CD4-positive, alpha-beta T cell treated with Interferon gamma for 1 hour (primary cell): ENCODE results near the gene HLA-DMA.

Experiments
- DNase-seq: peaks from one replicate; pipeline ENCODE4 v3.0.0-alpha.2; 2020

The HLA-DMA gene

DNA sequence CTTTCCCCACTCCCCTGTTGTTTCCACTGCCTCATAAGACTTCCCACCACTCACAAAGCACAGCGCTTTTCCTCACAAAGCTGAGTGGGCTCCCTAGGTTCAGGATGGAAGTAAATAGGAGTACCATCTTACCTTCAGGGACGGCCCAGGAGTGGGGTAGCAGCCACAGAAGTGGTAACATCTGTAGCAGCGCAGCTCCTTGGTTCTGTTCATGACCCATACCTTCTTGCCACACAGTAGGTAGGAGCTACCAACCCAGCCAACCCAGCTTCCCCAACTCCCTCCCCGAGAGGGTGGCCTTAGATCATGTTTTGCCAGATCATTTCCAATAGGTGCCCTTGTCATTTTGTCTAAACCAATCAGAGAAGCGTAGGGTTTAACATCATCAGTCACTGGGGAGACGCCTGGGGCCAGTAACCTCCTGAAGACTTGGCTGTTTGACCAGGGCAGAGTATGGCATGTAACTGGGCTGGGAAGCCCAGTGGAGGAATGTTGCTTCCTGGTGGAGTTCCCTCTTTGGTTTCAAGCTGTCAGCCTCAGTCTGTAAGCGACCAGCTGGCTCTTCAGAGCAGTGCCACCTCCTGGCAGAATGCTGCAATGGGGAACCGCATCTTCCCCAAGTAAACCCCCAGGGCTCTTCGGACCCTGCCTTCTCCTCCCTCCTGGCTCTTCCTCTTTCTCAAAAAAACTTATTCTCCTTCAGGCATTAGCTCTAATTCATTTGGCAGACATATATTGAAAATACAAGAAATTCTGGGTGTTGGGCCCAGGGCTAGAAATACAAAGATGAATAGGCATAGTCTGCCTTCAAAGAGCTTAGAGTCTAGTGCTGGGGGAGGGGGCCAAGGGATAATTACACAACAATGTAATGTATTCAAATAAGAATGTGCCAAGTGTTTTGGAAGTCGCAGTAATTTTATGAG lies at the start of gene HLA-DMA:
Gene HLA-DMA, minus strand, starts transcription at position 281 of the 923 bp plus-strand sequence. Its CDS starts 61 bp downstream, at position 220.
- peak; percentile 91 for DNase-seq

- DNase-seq = no peak
These were observed 48.8 kb upstream of the HLA-DMA start for GRCh38 chr6:33001685-33002084.

GRCh38 chr6:33000055-33000454 lies 47.2 kb upstream of the HLA-DMA start:
- peak; percentile 37 for DNase-seq

DNA sequence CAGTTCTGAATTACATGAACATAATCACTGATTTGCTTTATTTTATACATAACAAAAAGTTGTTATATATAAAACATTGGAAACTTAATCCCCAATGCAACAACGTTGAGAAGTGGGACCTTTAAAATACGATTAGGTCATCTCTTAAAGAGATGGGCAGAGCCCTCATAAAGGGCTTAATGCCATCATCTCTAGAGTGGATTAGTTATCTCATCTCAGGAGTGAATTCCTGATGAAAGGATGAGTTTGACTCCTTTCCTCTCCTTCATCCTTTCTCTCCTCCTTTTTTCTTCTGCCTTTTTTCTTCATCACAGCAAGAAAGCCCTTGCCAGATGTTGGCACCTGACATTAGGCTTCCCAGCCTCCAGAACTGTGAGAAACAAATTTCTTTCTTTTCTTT lies 42.6 kb upstream of the HLA-DMA start:
- no peak for DNase-seq

DNA sequence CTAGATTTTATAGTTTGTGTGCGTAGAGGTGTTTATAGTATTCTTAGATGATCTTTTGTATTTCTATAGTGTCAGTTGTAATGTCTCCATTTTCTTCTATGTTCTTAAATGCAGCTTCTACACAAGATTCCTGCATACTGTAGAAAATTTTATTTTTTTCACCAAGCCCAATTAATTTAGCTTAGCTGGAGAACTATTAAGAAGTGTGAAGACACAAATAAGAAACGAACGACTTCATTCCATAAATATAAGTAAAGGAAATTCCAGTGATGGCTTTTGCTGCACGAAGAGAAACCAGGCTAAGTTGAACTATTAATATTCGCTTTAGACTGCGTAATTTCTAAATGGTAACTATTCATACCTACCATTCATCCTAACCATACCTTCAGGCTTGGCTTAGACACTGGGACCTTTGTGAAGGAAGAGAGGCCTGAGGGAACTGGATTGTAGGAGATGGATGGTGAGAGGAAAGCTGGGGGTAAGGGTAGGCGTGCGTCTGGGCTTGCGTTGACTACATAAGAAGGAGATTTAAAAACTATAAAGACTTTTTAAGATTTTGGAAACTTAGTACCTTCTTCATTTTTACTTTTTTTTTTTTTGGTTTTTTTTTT lies 40.6 kb upstream of the HLA-DMA start:
- no peak for DNase-seq

GRCh38 chr6:32991972-32992371 lies 39.1 kb upstream of the HLA-DMA start:
- no peak for DNase-seq

GRCh38 chr6:32989368-32989767 lies 36.5 kb upstream of the HLA-DMA start:
- no peak for DNase-seq

GRCh38 chr6:32984622-32985389 lies 31.9 kb upstream of the HLA-DMA start:
- peak; percentile 85 for DNase-seq

DNA sequence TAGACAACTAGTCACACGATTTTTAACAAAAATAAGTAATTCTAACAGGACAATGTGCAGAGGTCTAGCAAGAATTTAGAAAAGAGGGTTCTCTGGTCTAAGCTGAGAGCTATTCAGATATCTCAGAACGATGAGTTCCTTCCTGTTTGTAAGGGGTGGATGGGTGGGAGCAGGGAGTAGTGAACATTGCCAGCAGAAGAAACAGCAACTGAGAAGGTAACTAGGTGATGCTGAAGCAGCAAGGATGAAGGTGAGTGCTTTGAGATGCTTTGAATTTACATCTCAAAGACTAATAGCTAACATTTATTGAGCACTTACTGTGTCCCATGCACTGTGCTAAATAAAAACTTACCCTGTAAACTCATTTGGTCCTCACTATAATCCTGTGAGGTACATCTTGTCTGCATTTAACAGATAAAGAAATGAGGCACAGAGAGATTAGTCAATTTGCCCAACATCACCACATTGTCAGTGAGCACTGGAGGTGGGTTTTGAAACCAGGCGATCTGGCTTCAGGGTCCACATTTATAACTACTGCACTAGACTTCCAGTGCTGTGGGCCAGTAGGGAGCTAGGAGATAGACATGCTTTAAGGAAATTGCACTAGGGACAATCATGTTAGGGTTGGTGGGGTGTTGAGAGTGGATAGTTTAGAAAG lies 31.2 kb upstream of the HLA-DMA start:
- no peak for DNase-seq

DNA sequence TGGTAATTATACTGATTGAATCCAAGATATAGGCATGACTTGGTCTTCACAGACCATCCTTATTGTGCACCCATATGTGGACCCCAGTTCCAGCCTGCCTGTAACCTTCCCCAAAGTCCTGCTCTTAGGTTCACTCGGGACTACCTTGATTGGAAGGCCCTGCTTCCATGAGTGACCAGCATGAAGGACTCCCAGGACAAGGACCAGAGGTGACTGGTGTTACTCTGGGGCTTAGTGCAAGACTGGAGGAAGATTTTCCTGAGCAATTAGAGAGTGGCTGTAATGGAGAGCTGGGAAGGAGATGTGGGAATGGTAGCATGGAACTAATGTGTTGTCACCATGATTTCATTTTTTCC lies 30.6 kb upstream of the HLA-DMA start:
- DNase-seq = no peak

DNA sequence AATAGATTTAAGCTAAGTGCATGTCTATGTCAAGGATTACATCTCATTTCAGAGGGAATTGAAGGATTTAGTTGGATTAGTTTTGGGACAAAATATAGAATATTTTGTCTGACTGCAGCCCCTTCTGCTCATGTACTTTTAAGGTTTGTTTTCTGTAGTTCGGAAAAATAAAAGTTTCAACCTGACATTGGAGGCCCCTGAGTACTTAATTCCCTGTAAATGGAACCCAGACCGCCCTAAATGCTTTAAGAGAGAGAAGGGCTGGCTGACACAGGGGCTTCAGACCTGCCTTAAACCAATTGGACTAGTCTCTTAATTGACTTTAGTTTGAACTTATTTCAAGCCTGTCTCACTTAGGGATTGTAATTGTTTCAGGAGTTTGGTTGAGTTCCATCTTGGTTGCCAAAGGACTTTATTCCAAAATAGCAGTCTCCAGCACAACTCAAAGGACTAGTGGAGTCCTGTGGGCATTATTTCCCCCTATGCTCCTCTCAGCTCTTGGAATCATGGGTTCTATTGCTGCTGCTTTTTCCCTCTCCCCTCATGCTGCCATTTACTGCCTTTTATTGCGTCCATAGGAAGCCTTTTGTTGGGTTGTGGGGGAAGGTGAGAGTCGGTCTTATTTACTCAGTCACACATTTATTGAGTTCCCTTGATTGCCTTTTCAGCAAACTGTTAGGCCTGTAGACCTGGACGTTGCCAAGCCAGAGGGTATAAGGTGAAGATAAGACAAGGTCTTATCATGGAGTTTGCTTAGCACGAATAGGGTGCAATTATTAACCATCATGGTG lies 30.0 kb upstream of the HLA-DMA start:
- DNase-seq = no peak

GRCh38 chr6:32982084-32982701 lies 29.3 kb upstream of the HLA-DMA start:
- DNase-seq = no peak

- no peak for DNase-seq
These were observed 27.7 kb upstream of the HLA-DMA start for GRCh38 chr6:32980488-32981038.

DNA sequence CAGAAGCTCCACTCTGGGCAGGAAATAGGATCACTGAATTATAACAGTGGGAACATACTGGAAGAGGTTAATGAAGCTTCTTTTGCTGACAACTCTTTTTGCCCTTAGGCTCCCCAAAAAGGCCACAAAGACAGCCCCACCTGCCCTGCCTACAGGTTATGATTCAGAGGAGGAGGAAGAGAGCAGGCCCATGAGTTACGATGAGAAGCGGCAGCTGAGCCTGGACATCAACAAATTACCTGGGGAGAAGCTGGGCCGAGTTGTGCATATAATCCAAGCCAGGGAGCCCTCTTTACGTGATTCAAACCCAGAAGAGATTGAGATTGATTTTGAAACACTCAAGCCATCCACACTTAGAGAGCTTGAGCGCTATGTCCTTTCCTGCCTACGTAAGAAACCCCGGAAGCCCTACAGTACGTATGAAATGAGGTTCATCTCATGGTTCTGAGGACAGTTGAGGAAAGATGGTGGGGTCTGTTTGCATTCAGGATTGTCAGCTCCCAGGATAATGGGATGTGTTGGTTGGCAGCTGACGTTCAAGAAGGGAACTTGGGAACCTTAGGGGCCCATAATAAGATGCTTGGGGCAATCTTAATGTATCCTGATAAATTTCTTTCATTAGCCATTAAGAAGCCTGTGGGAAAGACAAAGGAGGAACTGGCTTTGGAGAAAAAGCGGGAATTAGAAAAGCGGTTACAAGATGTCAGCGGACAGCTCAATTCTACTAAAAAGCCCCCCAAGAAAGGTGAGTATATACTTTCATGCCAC lies 27.0 kb upstream of the HLA-DMA start:
- DNase-seq = no peak

GRCh38 chr6:32977953-32978324 lies 25.0 kb upstream of the HLA-DMA start:
- no peak for DNase-seq

GRCh38 chr6:32977272-32977952 lies 24.5 kb upstream of the HLA-DMA start:
- no peak for DNase-seq

DNA sequence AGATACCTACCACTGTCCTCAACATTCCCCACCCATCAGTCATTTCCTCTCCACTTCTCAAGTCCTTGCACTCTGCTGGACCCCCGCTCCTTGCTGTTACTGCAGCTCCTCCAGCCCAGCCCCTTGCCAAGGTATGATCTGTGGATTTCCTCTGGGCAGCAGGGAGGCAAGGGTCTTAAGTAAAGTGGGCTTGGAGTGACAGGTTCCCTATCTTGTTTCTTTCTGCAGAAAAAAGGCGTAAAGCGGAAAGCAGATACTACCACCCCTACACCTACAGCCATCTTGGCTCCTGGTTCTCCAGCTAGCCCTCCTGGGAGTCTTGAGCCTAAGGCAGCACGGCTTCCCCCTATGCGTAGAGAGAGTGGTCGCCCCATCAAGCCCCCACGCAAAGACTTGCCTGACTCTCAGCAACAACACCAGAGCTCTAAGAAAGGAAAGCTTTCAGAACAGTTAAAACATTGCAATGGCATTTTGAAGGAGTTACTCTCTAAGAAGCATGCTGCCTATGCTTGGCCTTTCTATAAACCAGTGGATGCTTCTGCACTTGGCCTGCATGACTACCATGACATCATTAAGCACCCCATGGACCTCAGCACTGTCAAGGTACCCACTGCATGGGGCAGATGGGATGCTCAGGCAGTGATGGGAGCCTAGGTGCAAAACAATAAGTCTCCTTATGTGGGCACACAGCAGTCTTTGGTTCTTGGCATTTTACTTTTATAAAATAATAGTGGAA lies 23.6 kb upstream of the HLA-DMA start:
- no peak for DNase-seq

GRCh38 chr6:32975886-32976285 lies 23.0 kb upstream of the HLA-DMA start:
- DNase-seq = no peak
